ENCODE measurements around the gene RCAN3. TPM values are rescaled to one million over a fixed set of nuclear protein-coding genes. Genes with fewer than 3 reads are reported as not detected.
"Not testable (repeated sequence)": the region's sequence is repeated elsewhere in the genome, so short reads cannot be mapped to it uniquely, and the experiment has no call there.

The RCAN3 gene
- total and polyA plus RNA-seq, 8 donors, result 2.9 to 52.0 (median 8.7) TPM

- no peak for DNase-seq
- H3K27me3 ChIP-seq, result no peaks in the 10 kb centered on the region
- H3K4me1 ChIP-seq, result no peaks in the 10 kb centered on the region
- TF ChIP-seq POLR2A (IDR thresholded peaks at IDR 0.05) (no peak), EP300 (IDR thresholded peaks at IDR 0.05) (no peak), POLR2AphosphoS5 (IDR thresholded peaks at IDR 0.05) (no peak)
- TF ChIP-seq, protein P1, sequence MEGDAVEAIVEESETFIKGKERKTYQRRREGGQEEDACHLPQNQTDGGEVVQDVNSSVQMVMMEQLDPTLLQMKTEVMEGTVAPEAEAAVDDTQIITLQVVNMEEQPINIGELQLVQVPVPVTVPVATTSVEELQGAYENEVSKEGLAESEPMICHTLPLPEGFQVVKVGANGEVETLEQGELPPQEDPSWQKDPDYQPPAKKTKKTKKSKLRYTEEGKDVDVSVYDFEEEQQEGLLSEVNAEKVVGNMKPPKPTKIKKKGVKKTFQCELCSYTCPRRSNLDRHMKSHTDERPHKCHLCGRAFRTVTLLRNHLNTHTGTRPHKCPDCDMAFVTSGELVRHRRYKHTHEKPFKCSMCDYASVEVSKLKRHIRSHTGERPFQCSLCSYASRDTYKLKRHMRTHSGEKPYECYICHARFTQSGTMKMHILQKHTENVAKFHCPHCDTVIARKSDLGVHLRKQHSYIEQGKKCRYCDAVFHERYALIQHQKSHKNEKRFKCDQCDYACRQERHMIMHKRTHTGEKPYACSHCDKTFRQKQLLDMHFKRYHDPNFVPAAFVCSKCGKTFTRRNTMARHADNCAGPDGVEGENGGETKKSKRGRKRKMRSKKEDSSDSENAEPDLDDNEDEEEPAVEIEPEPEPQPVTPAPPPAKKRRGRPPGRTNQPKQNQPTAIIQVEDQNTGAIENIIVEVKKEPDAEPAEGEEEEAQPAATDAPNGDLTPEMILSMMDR (IDR thresholded peaks at IDR 0.05), result no peak
- 90 to 98% (median 95%) methylated on average over 3 of the region's 3 CpGs for WGBS, 5 donors
- H3K36me3 ChIP-seq, result peaks cover 25 to 97% (median 91%) of the 10 kb centered on the region in 4 donors
- no peaks in the 10 kb centered on the region for H3K9me3 ChIP-seq
- H3K27ac ChIP-seq, result no peak overlapping the region
- intact Hi-C loops (cut with DNase I; ENCODE audit: low total_unique reads), result no loop called here
- H3K4me3 ChIP-seq, result no peak overlapping the region
These were observed 44.8 kb upstream of the RCAN3 start for GRCh38 chr1:24457866-24458265.

DNA sequence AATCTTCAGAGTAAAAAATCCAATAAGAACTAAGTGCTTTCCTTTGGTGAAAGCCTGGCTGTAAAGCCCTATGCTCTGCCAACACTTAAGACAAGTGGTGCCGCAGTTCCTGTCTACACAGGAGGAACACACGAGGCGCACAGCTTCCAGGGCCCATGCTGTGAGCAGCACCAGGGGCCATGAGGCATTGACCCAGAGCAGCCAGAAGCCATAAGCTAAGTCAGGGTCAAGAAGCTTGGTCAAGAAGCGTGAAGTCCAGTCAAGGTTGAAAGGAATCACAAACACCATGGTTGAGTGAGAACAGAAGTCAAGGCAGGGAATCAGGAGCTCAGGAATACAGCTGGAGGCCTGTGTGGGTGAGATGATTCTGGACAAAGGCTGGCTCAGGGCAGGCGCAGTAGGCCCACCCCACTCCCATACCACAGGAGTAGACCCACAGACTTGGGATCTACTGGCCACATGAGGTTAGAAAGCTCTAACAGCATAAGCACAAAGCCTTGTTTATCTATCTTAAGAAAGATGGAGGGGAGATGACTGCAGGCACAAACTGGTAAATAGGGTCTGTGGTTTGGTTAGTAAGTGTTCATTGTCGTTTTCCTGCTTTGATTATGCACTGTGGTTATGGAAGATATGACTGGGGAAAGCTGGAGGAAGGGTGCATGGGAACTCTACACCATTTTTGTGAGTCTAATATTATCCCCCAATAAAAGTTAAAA lies 42.9 kb upstream of the RCAN3 start:
- Histone ChIP-seq H3K9me3 (no peaks in the 10 kb centered on the region), H3K27me3 (no peaks in the 10 kb centered on the region), H3K4me1 (peaks cover 0 to 13% (median 5%) of the 10 kb centered on the region in 4 donors), H3K36me3 (peaks cover 25 to 95% (median 85%) of the 10 kb centered on the region in 4 donors), H3K27ac (no peak overlapping the region), H3K4me3 (no peak overlapping the region)
- TF ChIP-seq POLR2AphosphoS5 (IDR thresholded peaks at IDR 0.05), result no peak
- TF ChIP-seq, protein P1 (IDR thresholded peaks at IDR 0.05), result no peak
- TF ChIP-seq POLR2A (IDR thresholded peaks at IDR 0.05), result no peak
- no peak for TF ChIP-seq EP300 (IDR thresholded peaks at IDR 0.05)
- intact Hi-C loops (cut with DNase I; ENCODE audit: low total_unique reads), result no loop called here
- 86 to 95% (median 92%) methylated on average over 6 of the region's 6 CpGs for WGBS, 5 donors
- no peak for DNase-seq

GRCh38 chr1:24462128-24462527 lies 40.5 kb upstream of the RCAN3 start:
- DNase-seq; intact Hi-C loops (cut with DNase I; ENCODE audit: low total_unique reads); H3K4me3 ChIP-seq; H3K27me3 ChIP-seq; H3K9me3 ChIP-seq: not testable (repeated sequence)
- 60 to 85% (median 80%) methylated on average over 4 of the region's 4 CpGs for WGBS, 5 donors
- TF ChIP-seq POLR2AphosphoS5 (IDR thresholded peaks at IDR 0.05), result peak in 1 of 3 donors; percentile 11
- Histone ChIP-seq H3K27ac (peak overlapping the region in 1 of 5 donors; percentile 11), H3K4me1 (peaks cover 0 to 16% (median 5%) of the 10 kb centered on the region in 4 donors), H3K36me3 (peaks cover 18 to 95% (median 81%) of the 10 kb centered on the region in 4 donors)

- TF ChIP-seq POLR2A (IDR thresholded peaks at IDR 0.05) (no peak), EP300 (IDR thresholded peaks at IDR 0.05) (no peak), POLR2AphosphoS5 (IDR thresholded peaks at IDR 0.05) (no peak)
- TF ChIP-seq, protein P1 (IDR thresholded peaks at IDR 0.05), result no peak
- no peak overlapping the region for H3K4me3 ChIP-seq
- intact Hi-C loops (cut with DNase I; ENCODE audit: low total_unique reads), result no loop called here
- no peak overlapping the region for H3K27ac ChIP-seq
- no peaks in the 10 kb centered on the region for H3K9me3 ChIP-seq
- WGBS, 5 donors, result 60 to 65% (median 63%) methylated on average over 14 of the region's 14 CpGs
- H3K36me3 ChIP-seq, result peaks cover 3 to 94% (median 75%) of the 10 kb centered on the region in 4 donors
- H3K4me1 ChIP-seq, result peaks cover 0 to 16% (median 5%) of the 10 kb centered on the region in 4 donors
- no peaks in the 10 kb centered on the region for H3K27me3 ChIP-seq
- DNase-seq, result no peak
These were observed 38.6 kb upstream of the RCAN3 start for GRCh38 chr1:24463776-24464735.
